ENCODE measurements around the gene MDC1. TPM values are rescaled to one million over a fixed set of nuclear protein-coding genes. Genes with fewer than 3 reads are reported as not detected.

MDC1 gene
- polyA plus RNA-seq, 1 donor (not counting 4 experiments of a cell fraction or from before 2014, with no cell fraction given): 6.9 TPM

DNA sequence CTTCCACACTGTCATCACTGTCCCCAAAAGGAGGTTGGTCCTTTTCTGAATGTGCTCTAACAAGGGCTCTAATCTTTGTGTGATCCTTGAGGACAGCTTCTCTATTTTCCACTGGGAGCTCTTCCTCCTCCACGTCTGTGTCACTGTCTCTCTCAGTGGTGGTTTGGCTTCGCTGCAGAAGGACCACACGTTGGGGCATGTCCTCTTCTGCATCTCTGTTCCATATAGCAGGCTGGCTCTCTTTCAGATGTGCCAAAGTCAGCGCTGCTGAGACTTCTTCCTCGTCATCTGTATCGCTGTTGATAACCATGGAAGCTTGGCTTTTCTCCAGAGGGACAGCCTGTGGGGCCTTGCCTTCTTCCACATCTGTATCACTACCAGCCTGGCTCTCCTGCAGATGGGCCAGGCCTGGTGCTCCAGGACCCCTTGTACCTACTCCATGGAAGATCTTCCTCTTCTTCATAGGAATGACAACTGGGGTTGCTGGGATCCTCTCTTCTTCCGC is 4.6 kb downstream of the MDC1 start:
- DNase-seq (ENCODE audit: low read depth, low spot score) (no peak), FAIRE-seq (peak; percentile 32)
- H3K4me3 ChIP-seq (ENCODE audit: control insufficient read depth in 2 of 3, extremely low read depth in 1 of 3, insufficient read depth in 2 of 3, low read depth in 1 of 3, low read length in 3 of 3): no peak overlapping the region
- peaks cover 15% of the 10 kb centered on the region for H3K4me1 ChIP-seq (ENCODE audit: control insufficient read depth, extremely low read depth, insufficient read depth, low read length)
- H3K36me3 ChIP-seq (ENCODE audit: control insufficient read depth in 2 of 2, extremely low read depth in 1 of 2, insufficient read depth in 2 of 2, low read length in 2 of 2): peaks cover 15 to 25% of the 10 kb centered on the region in 2 experiments
- no peaks in the 10 kb centered on the region for H3K27me3 ChIP-seq (ENCODE audit: control insufficient read depth, extremely low read depth, insufficient read depth, low read length)
- H3K79me2 ChIP-seq (ENCODE audit: control insufficient read depth, insufficient read depth, low read length): peaks cover 4% of the 10 kb centered on the region
- H2AFZ ChIP-seq (ENCODE audit: control insufficient read depth, low read length): no peak overlapping the region
- H3K27ac ChIP-seq (ENCODE audit: control insufficient read depth, insufficient read depth, low read length): no peak overlapping the region
- no peaks in the 10 kb centered on the region for H4K20me1 ChIP-seq (ENCODE audit: control insufficient read depth, extremely low read depth, insufficient read depth, low read length)
- no peaks in the 10 kb centered on the region for H3K9me1 ChIP-seq (ENCODE audit: control insufficient read depth, extremely low read depth, insufficient read depth, low read length)
- dilution Hi-C loops (cut with MboI; ENCODE audit: extremely low pct_ligation_motif_present, low sequenced_read_pairs): no loop called here
- TF ChIP-seq, protein P1, sequence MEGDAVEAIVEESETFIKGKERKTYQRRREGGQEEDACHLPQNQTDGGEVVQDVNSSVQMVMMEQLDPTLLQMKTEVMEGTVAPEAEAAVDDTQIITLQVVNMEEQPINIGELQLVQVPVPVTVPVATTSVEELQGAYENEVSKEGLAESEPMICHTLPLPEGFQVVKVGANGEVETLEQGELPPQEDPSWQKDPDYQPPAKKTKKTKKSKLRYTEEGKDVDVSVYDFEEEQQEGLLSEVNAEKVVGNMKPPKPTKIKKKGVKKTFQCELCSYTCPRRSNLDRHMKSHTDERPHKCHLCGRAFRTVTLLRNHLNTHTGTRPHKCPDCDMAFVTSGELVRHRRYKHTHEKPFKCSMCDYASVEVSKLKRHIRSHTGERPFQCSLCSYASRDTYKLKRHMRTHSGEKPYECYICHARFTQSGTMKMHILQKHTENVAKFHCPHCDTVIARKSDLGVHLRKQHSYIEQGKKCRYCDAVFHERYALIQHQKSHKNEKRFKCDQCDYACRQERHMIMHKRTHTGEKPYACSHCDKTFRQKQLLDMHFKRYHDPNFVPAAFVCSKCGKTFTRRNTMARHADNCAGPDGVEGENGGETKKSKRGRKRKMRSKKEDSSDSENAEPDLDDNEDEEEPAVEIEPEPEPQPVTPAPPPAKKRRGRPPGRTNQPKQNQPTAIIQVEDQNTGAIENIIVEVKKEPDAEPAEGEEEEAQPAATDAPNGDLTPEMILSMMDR (optimal IDR thresholded peaks at IDR 0.05 in 1 of 3, IDR thresholded peaks at IDR 0.05 in 1 of 3, conservative IDR thresholded peaks at IDR 0.05 in 1 of 3; ENCODE audit: extremely low read depth in 1 of 3, insufficient read depth in 2 of 3, low read length in 3 of 3): no peak
- no peak for TF ChIP-seq EZH2 (IDR thresholded peaks at IDR 0.05; ENCODE audit: low read length)
- no peaks in the 10 kb centered on the region for H3K9me3 ChIP-seq (ENCODE audit: control insufficient read depth, low read depth, low read length)
- no peak overlapping the region for H3K9ac ChIP-seq (ENCODE audit: control insufficient read depth, extremely low read depth, insufficient read depth, low read length)
- peak overlapping the region; percentile 20 for H3K4me2 ChIP-seq (ENCODE audit: control insufficient read depth, extremely low read depth, insufficient read depth, low read depth, low read length)

DNA sequence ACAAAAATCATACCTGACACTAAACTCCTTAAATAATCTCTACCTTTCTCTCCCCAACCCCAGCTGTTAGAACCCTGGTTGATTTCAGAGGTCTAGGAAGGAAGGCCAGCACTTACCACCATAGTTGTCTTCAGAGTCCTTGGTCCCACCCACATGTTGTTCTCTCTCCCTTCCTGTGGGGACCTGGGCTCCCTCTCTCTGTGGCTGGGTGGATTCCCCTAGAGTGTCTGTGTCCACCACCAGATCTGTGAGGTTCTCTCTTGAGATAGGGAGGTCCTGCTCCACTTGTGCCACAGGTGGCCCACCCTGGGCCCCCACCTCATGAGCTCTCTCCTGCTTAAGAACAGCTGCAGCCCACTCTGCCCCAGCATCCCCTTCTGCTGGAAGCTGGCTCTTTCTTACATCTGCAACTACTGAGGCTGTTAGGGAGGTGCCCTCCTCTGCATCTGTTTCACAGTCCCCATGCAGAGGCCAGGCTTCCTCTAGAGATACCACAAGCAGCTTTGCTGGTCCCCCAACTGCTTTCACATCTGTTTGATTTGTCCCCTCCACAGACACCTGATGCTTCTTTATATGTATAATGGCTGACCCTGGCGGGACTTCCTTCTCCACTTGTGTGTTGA is 5.2 kb downstream of the MDC1 start:
- H3K4me2 ChIP-seq (ENCODE audit: control insufficient read depth, extremely low read depth, insufficient read depth, low read depth, low read length): no peak overlapping the region
- H3K9me1 ChIP-seq (ENCODE audit: control insufficient read depth, extremely low read depth, insufficient read depth, low read length): no peaks in the 10 kb centered on the region
- FAIRE-seq: no peak
- no peak for DNase-seq (ENCODE audit: low read depth, low spot score)
- no peaks in the 10 kb centered on the region for H3K9me3 ChIP-seq (ENCODE audit: control insufficient read depth, low read depth, low read length)
- H3K27ac ChIP-seq (ENCODE audit: control insufficient read depth, insufficient read depth, low read length): no peak overlapping the region
- dilution Hi-C loops (cut with MboI; ENCODE audit: extremely low pct_ligation_motif_present, low sequenced_read_pairs): no loop called here
- TF ChIP-seq EZH2 (IDR thresholded peaks at IDR 0.05; ENCODE audit: low read length): no peak
- TF ChIP-seq, protein P1 (optimal IDR thresholded peaks at IDR 0.05 in 1 of 3, IDR thresholded peaks at IDR 0.05 in 1 of 3, conservative IDR thresholded peaks at IDR 0.05 in 1 of 3; ENCODE audit: extremely low read depth in 1 of 3, insufficient read depth in 2 of 3, low read length in 3 of 3): no peak
- no peaks in the 10 kb centered on the region for H3K27me3 ChIP-seq (ENCODE audit: control insufficient read depth, extremely low read depth, insufficient read depth, low read length)
- no peak overlapping the region for H3K9ac ChIP-seq (ENCODE audit: control insufficient read depth, extremely low read depth, insufficient read depth, low read length)
- H4K20me1 ChIP-seq (ENCODE audit: control insufficient read depth, extremely low read depth, insufficient read depth, low read length): no peaks in the 10 kb centered on the region
- no peak overlapping the region for H2AFZ ChIP-seq (ENCODE audit: control insufficient read depth, low read length)
- no peak overlapping the region for H3K4me3 ChIP-seq (ENCODE audit: control insufficient read depth in 2 of 3, extremely low read depth in 1 of 3, insufficient read depth in 2 of 3, low read depth in 1 of 3, low read length in 3 of 3)
- peaks cover 15% of the 10 kb centered on the region for H3K4me1 ChIP-seq (ENCODE audit: control insufficient read depth, extremely low read depth, insufficient read depth, low read length)
- peaks cover 15 to 25% of the 10 kb centered on the region in 2 experiments for H3K36me3 ChIP-seq (ENCODE audit: control insufficient read depth in 2 of 2, extremely low read depth in 1 of 2, insufficient read depth in 2 of 2, low read length in 2 of 2)
- peaks cover 4% of the 10 kb centered on the region for H3K79me2 ChIP-seq (ENCODE audit: control insufficient read depth, insufficient read depth, low read length)

All from keratinocyte (primary cell).